DND-41 (cell line): ENCODE measurements around the gene CTNNA3.

Experiments
- EZH2 ChIP-seq: IDR thresholded peaks from 3 replicates; pipeline ENCODE4 v1.6.1; 2012; ENCODE audit warnings: borderline replicate concordance, low read depth, mild to moderate bottlenecking, moderate library complexity, low read length, inconsistent platforms; ENCODE audit not compliant: severe bottlenecking
- TF ChIP-seq, protein P1 (sequence below): IDR thresholded peaks from 2 replicates; pipeline ENCODE4 v1.5.1; 2012; ENCODE audit warnings: borderline replicate concordance, low read length, moderate library complexity, mild to moderate bottlenecking; ENCODE audit not compliant: poor library complexity, severe bottlenecking; ENCODE audit errors: extremely low read depth

DNA sequence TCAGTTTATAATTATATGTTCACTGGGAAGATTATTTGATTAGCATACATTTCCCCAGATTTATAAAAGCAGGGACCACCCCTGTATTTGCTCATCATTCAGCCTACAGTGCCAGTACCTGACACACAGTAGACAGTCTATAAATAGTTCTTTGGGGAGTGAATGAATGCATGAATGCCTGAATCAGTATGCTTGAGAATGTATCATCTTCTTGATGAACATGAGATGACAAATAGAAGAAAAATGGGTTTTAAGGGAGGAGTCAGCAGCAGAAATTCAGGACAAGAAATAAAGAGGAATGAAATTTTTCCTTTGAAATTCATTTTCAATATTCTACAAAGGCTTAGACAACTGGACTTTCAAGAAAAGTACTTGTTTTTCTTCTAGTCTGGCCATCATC lies 1066.0 kb downstream of the CTNNA3 start:
- TF ChIP-seq EZH2, result no peak
- TF ChIP-seq, protein P1, sequence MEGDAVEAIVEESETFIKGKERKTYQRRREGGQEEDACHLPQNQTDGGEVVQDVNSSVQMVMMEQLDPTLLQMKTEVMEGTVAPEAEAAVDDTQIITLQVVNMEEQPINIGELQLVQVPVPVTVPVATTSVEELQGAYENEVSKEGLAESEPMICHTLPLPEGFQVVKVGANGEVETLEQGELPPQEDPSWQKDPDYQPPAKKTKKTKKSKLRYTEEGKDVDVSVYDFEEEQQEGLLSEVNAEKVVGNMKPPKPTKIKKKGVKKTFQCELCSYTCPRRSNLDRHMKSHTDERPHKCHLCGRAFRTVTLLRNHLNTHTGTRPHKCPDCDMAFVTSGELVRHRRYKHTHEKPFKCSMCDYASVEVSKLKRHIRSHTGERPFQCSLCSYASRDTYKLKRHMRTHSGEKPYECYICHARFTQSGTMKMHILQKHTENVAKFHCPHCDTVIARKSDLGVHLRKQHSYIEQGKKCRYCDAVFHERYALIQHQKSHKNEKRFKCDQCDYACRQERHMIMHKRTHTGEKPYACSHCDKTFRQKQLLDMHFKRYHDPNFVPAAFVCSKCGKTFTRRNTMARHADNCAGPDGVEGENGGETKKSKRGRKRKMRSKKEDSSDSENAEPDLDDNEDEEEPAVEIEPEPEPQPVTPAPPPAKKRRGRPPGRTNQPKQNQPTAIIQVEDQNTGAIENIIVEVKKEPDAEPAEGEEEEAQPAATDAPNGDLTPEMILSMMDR, result no peak
